PC-3 (cell line): ENCODE data around the gene ZFP36. TPM values are rescaled to one million over a fixed set of nuclear protein-coding genes. Genes with fewer than 3 reads are reported as not detected.

Experiments used
- ATAC-seq: fragments of 200-7000 bp; cut with Tn5 transposase; 2 replicates; pipeline ENCODE4 v1.9.1; 2020; ENCODE audit warnings: mild to moderate bottlenecking, moderate library complexity
- BruUV-seq: library from RNA; stranded (reverse); fragments of 400-500 nt; replicated peaks from 2 replicates; lab custom pipeline; 2021; lab: Mats Ljungman, UMichigan
- CTCF ChIA-PET: fragments of 300-600 bp; sonication (Branson Sonifier 250); formaldehyde crosslinking; loops from one replicate; lab custom pipeline; 2022; ENCODE audit warnings: antibody characterized with exemption; lab: Charles Lee
- POLR2A ChIA-PET: fragments of 300-600 bp; sonication (Branson Sonifier 250); formaldehyde crosslinking; loops from one replicate; lab custom pipeline; 2022; ENCODE audit warnings: antibody characterized with exemption; ENCODE audit not compliant: unreplicated experiment; lab: Charles Lee
- DNase-seq: peaks from one replicate; pipeline ENCODE4 v3.0.0-alpha.2; 2015
- H2AFZ ChIP-seq: fragments of 300-600 bp; sonication (generic); 2 replicates; pipeline ENCODE4 v1.6.0; 2016; ENCODE audit warnings: antibody characterized with exemption, low read length
- H3F3A ChIP-seq: fragments of 300-600 bp; sonication (generic); one replicate; pipeline ENCODE4 v1.6.0; 2017; ENCODE audit warnings: antibody characterized with exemption, low read length, control low read depth, mild to moderate bottlenecking; ENCODE audit not compliant: unreplicated experiment
- H3K27ac ChIP-seq: fragments of 300-600 bp; sonication (generic); 2 replicates; pipeline ENCODE4 v1.5.1; 2016; ENCODE audit warnings: mild to moderate bottlenecking, low read length
- H3K27me3 ChIP-seq: fragments of 300-600 bp; sonication (generic); 2 replicates; pipeline ENCODE4 v1.6.1; 2016; ENCODE audit warnings: low read length, mixed read lengths
- H3K36me3 ChIP-seq: fragments of 300-600 bp; sonication (generic); 2 replicates; pipeline ENCODE4 v1.6.1; 2016; ENCODE audit warnings: low read depth, mixed run types, low read length, mixed read lengths
- H3K4me1 ChIP-seq: fragments of 300-600 bp; sonication (generic); 2 replicates; pipeline ENCODE4 v1.5.1; 2016; ENCODE audit warnings: low read length; ENCODE audit not compliant: insufficient read depth
- H3K4me2 ChIP-seq: fragments of 300-600 bp; sonication (generic); 2 replicates; pipeline ENCODE4 v1.6.0; 2016; ENCODE audit warnings: low read length
- H3K4me3 ChIP-seq: fragments of 300-600 bp; sonication (generic); 2 replicates; pipeline ENCODE4 v1.5.1; 2016; ENCODE audit warnings: mild to moderate bottlenecking, low read length, mixed read lengths
- H3K79me2 ChIP-seq: fragments of 300-600 bp; sonication (generic); 2 replicates; pipeline ENCODE4 v1.6.1; 2017; ENCODE audit warnings: low read length, mixed read lengths
- H3K9ac ChIP-seq: fragments of 300-600 bp; sonication (generic); 2 replicates; pipeline ENCODE4 v1.6.0; 2016; ENCODE audit warnings: mild to moderate bottlenecking, low read length
- H3K9me2 ChIP-seq: fragments of 300-600 bp; sonication (generic); replicated peaks from 2 replicates; pipeline ENCODE4 v1.6.1; 2016; ENCODE audit warnings: mixed run types, low read length, mixed read lengths
- H3K9me3 ChIP-seq: fragments of 300-600 bp; sonication (generic); 2 replicates; pipeline ENCODE4 v1.6.1; 2016; ENCODE audit warnings: low read length, mixed read lengths
- H4K20me1 ChIP-seq: fragments of 300-600 bp; sonication (generic); 2 replicates; pipeline ENCODE4 v1.6.1; 2016; ENCODE audit warnings: low read length, mixed read lengths
- EZH2 ChIP-seq: fragments of 300-600 bp; sonication (generic); IDR thresholded peaks from one replicate; pipeline ENCODE4 v1.6.1; 2017; ENCODE audit warnings: antibody characterized with exemption, mild to moderate bottlenecking, low read length; ENCODE audit not compliant: unreplicated experiment
- EZH2phosphoT487 ChIP-seq: fragments of 300-600 bp; sonication (generic); IDR thresholded peaks from 2 replicates; pipeline ENCODE4 v1.6.1; 2018; ENCODE audit warnings: mild to moderate bottlenecking, antibody characterized with exemption, low read length, borderline replicate concordance
- intact Hi-C: fragments of 100-400 bp; cut with micrococcal nuclease; formaldehyde crosslinking; loops from 2 replicates; pipeline ENCODE4 v1.9.0; 2023
- total RNA-seq: library from RNA; depleted of rRNA; stranded (reverse); fragments of >200 nt; gene quantifications from 2 replicates; pipeline ENCODE4 v1.2.3, GENCODE V29; 2014
- TF ChIP-seq, protein P1 (sequence below): fragments of 300-600 bp; sonication (generic); conservative IDR thresholded peaks from 2 replicates; pipeline ENCODE4 v1.5.1; 2017; ENCODE audit warnings: antibody characterized with exemption, low read depth, mild to moderate bottlenecking, low read length

Gene ZFP36
- total RNA-seq, 1 experiment from 2014 or later = 32.7 TPM

DNA sequence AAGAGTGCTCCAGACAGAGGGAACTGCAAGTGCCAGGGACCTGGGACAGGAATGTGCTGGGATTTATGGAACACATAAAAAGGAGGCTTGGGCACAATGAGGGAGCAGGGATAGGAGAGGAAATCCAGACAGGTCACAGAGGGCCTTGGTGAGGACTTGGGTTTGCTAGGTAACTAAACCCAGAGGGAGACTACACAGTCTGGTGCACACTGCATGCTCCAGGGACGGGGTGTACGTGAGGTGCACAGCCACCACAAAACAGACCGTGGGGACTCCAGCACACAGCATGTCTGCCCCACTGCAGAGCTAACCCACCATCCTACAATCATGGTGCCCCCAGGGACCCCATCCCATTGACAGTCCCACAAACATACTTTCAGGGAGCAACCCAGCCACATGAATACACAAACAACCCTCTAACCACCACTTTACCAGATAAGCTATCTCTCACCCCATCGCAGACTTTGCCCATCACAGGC, 5.5 kb upstream of the ZFP36 start:
- no peaks in the 10 kb centered on the region for H4K20me1 ChIP-seq
- no peak for TF ChIP-seq EZH2phosphoT487
- TF ChIP-seq EZH2 = no peak
- TF ChIP-seq, protein P1, sequence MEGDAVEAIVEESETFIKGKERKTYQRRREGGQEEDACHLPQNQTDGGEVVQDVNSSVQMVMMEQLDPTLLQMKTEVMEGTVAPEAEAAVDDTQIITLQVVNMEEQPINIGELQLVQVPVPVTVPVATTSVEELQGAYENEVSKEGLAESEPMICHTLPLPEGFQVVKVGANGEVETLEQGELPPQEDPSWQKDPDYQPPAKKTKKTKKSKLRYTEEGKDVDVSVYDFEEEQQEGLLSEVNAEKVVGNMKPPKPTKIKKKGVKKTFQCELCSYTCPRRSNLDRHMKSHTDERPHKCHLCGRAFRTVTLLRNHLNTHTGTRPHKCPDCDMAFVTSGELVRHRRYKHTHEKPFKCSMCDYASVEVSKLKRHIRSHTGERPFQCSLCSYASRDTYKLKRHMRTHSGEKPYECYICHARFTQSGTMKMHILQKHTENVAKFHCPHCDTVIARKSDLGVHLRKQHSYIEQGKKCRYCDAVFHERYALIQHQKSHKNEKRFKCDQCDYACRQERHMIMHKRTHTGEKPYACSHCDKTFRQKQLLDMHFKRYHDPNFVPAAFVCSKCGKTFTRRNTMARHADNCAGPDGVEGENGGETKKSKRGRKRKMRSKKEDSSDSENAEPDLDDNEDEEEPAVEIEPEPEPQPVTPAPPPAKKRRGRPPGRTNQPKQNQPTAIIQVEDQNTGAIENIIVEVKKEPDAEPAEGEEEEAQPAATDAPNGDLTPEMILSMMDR = no peak
- no peaks in the 10 kb centered on the region for H3K9me2 ChIP-seq
- H2AFZ ChIP-seq = no peak overlapping the region
- ChIA-PET CTCF (no interaction called here), POLR2A (no interaction called here)
- H3K4me1 ChIP-seq = peaks cover 45% of the 10 kb centered on the region
- H3K27me3 ChIP-seq = no peaks in the 10 kb centered on the region
- H3F3A ChIP-seq = no peaks in the 10 kb centered on the region
- no TSS peak for BruUV-seq
- H3K4me3 ChIP-seq = no peak overlapping the region
- intact Hi-C loops = no loop called here
- H3K4me2 ChIP-seq = no peak overlapping the region
- no peaks in the 10 kb centered on the region for H3K36me3 ChIP-seq
- no peaks in the 10 kb centered on the region for H3K9me3 ChIP-seq
- H3K27ac ChIP-seq = peak overlapping the region; percentile 97; the same call in 1 of the 2 replicates
- no peaks in the 10 kb centered on the region for H3K79me2 ChIP-seq
- H3K9ac ChIP-seq = no peak overlapping the region
- ATAC-seq = no peak
- no peak for DNase-seq

- H3K9ac ChIP-seq = peak overlapping the region; percentile 92
- intact Hi-C loops = no loop called here
- no peaks in the 10 kb centered on the region for H3F3A ChIP-seq
- peaks cover 48% of the 10 kb centered on the region for H3K4me1 ChIP-seq
- ChIA-PET CTCF (interaction anchor here (1.0 kb wide), 1 partner anchor 10 kb away, joined by 3 read pairs; no protein-coding TSS in a partner anchor), POLR2A (interaction anchor here (0.8 kb wide), 1 partner anchor 11 kb away, joined by 4 read pairs; the partner anchor contains the start of genes MED29 and PAF1)
- no peaks in the 10 kb centered on the region for H3K9me2 ChIP-seq
- DNase-seq = peak; percentile 76
- 0 out of 2 replicates have a peak overlapping the region, but pooled peaks have one; percentile 54 for H2AFZ ChIP-seq
- TF ChIP-seq, protein P1 = no peak
- no peak for TF ChIP-seq EZH2
- no peak for TF ChIP-seq EZH2phosphoT487
- no peaks in the 10 kb centered on the region for H3K36me3 ChIP-seq
- H3K4me2 ChIP-seq = peak overlapping the region; percentile 95
- H3K79me2 ChIP-seq = peaks cover under 1% of the 10 kb centered on the region
- no peaks in the 10 kb centered on the region for H3K27me3 ChIP-seq
- peak overlapping the region; percentile 97 for H3K27ac ChIP-seq
- peak; percentile 39 for ATAC-seq
- H4K20me1 ChIP-seq = 0 out of 2 replicates have a peak, but pooled peaks cover under 1% of the 10 kb centered on the region
- H3K4me3 ChIP-seq = peak overlapping the region; percentile 66; the same call in 1 of the 2 replicates
- BruUV-seq = TSS peak; percentile 21
- H3K9me3 ChIP-seq = no peaks in the 10 kb centered on the region
These were observed 4.9 kb upstream of the ZFP36 start for GRCh38 chr19:39401549-39402345.
